Activated CD8-positive, alpha-beta memory T cell treated with anti-CD3 and anti-CD28 coated beads for 36 hours (primary cell): ENCODE results near the gene SAP30L. TPM values are rescaled to one million over a fixed set of nuclear protein-coding genes. Genes with fewer than 3 reads are reported as not detected.

Experiments used
- CTCF ChIA-PET: fragments of 350-600 bp; sonication (Branson Sonifier 250); formaldehyde crosslinking; loops from one replicate; lab custom pipeline; 2021; ENCODE audit warnings: antibody characterized with exemption; lab: Charles Lee
- POLR2A ChIA-PET: fragments of 350-600 bp; sonication (Branson Sonifier 250); formaldehyde crosslinking; loops from one replicate; lab custom pipeline; 2021; ENCODE audit warnings: antibody characterized with exemption; lab: Charles Lee
- total RNA-seq, 2 experiments: library from RNA; stranded (reverse); gene quantifications; one replicate each; pipeline ENCODE4 v1.2.3, GENCODE V29; 2021

Gene SAP30L
- total RNA-seq, 2 experiments from 2014 or later: 31.2 to 33.5 TPM

DNA sequence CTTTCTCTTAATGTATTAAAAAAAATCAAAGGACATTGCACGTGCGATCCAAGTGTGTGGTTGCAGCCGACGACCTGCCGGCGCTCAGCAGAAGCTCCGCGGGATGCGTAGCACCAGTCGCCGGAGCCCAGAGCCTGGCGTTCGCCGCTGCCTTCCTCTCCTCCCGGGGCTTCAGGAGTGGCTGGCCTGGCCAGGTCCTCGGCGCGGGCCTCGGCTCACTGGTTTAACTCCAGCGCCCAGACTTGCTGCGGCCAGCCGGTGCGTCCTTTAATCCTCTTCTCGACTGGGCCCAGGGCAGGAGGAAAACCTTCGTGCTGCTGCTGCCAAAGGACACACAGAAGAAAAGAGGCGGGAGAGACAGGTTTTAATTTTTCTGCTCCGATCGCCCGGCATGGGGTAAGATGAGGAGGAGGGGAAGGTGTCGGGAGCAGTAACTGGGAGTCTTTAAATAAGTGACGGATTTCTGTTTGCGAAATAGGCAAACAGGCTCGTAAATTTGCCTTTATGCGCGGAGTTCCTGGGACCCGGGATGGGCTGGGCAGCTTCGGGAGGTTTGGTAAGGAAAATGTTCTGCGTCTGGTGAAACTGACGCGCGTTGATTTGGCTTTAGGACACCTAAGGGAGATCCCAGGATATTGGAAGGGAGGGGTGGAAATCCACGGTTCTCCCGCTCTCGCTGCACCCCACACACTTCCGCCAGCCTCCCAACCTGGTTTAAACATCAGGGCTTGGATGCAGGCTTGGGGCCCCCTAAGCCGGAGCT is 30.0 kb downstream of the SAP30L start:
- CTCF ChIA-PET: no interaction called here
- POLR2A ChIA-PET: no interaction called here

DNA sequence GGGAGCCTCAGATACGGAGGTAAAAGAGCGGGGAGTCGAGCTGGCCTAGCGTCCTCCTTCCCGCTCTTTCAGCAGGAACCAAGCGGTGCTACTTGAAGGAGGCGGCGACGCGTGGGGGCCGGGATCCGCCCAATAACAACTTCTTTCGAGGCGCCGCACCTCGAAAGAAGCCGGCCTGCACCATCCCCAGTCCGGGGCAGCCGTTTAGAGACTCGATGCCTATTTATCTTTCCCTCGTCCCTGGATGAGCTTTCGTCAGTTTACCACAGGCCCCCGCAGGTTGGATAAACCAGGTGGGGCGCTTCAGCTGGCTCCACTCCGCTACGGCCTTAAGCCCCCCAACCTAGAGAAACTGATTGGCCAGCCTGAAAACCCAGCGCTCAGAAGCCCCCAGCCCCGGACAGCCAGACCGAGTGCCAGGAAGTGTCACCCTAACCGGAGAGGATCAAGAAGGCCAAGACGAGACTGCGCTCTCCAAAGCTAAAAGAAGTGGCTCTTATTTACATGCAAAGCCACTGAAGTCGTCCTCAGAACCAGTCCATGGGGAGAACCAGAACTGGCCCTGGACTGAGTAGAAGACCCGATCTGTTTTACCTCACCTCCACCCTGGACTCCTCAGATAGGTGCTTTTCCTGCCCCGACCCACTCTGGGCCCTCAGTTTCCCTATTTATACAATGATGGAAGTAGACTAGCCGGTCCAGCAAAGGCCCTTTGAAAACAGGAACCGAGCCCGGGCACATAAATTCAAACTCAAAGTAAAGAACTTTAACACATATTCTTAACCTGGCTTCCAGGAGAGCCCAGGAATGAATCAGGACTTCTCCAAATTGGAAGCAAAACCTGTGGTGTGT is 30.8 kb downstream of the SAP30L start:
- ChIA-PET CTCF (interaction anchor here (1.5 kb wide), 1 partner anchor 8 kb away, joined by 3 read pairs; no protein-coding TSS in a partner anchor), POLR2A (no interaction called here)

DNA sequence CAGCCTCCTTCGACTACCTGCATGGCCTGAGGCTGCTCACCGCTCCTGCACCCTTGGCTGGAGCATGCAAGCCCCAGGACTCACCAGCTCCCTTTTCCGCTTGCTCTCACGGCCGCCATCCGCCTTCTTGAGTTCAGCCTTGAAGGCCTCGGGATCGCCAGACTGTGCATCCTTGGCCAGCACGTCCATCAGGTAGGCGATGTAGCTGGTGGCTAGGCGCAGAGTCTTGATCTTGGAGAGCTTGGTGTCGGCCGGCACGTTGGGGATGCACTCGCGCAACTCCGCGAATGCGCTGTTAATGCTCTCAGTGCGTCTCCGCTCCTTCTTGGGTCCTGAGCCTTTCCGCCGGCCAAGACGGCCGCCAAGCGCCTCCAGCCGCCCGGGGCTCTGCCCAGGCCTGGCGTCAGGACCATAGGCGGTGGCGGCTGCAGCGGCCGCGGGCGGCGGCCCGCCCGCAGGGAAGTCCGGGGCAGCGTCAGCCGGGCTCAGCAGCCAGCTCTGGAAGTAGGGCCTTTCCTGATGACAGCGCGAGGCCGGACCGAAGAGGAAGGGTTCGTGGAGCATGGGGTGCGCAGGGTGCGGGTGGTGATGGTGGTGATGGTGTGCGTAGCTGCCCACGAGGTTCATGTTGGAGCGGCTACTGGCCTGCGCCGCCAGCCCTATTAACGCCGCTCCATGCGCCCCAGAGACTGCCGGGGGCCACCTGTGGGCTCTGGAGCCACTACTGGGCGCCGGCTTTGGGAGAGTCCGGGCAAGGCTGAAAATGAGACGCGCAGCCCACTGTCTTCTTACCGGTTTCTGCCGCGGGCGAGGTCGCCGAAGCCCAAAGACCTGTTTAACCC is 31.8 kb downstream of the SAP30L start:
- POLR2A ChIA-PET: no interaction called here
- CTCF ChIA-PET: interaction anchor here (1.5 kb wide), 1 partner anchor 9 kb away, joined by 3 read pairs; no protein-coding TSS in a partner anchor

DNA sequence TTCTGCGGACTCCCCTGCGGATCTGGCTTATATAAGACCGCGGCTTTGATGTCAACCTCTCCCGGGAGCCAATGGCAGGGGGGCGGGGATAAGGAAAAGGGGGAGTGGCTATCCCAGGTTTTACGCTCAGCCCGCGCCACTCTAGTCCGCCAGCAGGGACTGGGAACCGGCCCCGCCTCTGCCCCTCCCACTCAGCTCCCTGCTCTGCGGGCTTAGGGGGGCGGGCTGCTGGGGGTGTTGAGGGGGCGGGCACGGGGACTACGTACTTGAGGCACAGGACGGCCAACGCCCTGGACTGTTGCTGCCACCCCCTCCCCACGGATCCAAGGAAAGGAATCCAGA is 32.4 kb downstream of the SAP30L start, which contains the start of gene HAND1:
HAND1 (minus strand) TSS at position 4 of the 342 bp plus-strand sequence. CDS start 219 bp downstream, outside the sequence.
- ChIA-PET CTCF (no interaction called here), POLR2A (no interaction called here)

DNA sequence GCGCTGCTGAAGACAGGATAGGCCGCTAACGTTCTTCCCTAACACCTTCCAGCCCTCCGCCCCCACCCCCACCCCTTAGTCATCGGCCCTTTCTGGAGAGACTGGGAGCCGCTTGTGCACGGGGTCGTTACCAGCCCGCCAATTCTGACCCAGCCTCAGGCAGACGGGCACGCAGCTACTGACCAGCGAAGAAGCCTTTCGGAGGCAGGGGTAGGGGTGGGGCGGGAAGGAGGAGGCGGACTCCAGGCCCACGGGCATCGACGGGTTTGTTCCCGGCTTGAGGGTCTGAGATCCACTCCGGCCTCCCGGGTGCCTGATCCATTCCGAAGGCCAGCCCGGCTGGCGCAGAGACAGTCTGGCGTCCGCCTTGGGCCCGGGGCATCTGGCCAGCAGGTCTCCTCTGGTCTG is 33.0 kb downstream of the SAP30L start:
- POLR2A ChIA-PET: no interaction called here
- CTCF ChIA-PET: interaction anchor here (1.4 kb wide), 1 partner anchor 11 kb away, joined by 3 read pairs; no protein-coding TSS in a partner anchor

DNA sequence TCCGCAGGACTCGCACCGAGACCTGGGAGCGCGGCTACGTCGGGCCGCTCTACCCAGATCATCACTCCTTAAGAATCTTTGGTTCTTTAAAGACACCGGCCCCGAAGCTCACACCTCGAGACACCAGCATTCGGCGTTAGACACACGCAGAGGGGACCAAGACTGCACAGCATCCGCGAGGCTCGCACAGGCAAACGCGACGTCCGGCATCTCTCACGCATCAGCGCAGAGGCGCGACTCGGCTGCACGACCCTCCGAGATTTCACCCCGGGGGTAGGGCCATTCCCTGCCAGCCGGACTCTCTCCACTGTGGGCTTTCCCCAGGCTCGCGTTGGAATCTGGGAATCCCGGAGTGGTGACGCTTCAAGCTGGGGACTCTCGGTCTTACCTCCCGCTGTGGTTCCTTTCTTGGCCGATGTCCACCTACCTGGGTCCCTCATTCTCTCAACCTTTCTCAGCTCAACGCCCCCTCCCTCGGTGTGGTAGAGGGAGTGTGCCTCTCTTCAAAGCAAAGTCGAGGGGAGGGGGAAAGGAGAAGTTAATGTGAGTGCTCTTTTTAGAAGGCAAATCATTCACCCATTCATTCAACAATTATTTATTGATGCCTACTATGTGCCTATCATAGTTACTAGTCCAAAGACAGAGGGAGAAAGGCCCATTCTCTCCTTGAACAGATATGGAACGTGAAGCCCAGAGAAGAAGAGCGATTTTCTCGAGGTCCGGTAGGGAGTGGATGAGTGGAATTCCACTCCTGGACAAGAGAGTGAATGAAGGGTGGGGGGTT is 33.6 kb downstream of the SAP30L start:
- CTCF ChIA-PET: interaction anchor here (1.4 kb wide), 1 partner anchor 11 kb away, joined by 3 read pairs; no protein-coding TSS in a partner anchor

DNA sequence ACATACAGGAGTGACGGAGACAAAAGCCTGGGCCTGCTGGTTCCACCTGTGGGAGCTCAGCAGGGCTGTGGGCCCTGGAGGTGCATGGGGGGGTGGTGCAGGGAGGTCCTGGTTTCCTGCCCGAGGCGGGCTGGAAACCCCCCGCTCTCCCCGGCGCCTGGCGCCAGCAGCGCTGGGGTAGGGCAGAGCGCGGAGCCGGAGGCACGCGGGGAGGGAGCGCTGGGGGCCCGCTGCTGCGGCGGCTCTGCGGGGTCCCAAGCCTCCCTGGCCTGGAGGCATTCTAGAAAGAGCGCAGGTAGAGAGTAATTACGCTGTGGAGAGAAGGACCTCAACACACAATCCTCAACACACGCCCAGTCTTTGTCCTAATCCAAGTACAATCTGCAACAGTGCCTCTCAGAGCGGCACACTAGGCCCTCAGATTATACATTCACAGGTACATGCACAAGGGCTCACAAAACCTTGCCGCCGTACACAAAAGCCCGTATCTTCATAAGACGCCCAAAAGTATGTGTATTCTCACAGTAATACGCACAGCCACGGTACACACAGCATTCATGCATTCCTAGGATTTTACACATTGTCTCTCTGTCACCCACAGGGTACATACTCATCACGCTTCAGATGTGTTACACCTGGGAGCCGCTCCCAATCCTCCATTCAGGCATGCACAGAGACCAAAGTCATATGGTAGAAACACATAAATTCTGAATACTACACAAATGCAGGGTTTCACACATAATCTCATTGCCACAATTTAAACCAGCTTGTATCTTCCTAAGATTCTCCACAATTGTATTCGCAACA is 34.4 kb downstream of the SAP30L start:
- ChIA-PET CTCF (interaction anchor here (1.1 to 1.4 kb wide), 2 partner anchors 12 to 16 kb away, joined by 3 read pairs; no protein-coding TSS in a partner anchor), POLR2A (no interaction called here)

More for the DNA sequence above, 33.6 kb downstream of the SAP30L start:
- POLR2A ChIA-PET: no interaction called here

DNA sequence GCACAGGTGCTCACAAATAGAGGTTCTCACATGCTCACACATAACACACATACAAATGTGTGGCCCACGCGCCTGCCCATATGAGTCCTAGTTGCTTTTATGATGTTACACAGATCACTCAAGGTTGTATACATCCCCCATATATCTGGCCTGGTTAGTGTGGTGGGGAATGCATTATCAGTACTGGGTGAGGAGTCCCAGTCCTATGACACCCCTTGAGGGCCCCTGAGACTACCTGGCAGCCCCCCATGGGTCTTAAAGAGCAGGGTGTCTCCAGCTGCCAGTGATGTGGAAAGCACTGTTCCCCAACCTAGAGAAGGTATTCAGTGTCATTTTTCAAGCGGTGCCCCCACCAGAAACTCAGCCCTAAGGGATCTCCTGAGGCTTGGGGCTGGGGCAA is 35.0 kb downstream of the SAP30L start:
- CTCF ChIA-PET: interaction anchor here (1.1 kb wide), 1 partner anchor 17 kb away, joined by 3 read pairs; no protein-coding TSS in a partner anchor
- POLR2A ChIA-PET: no interaction called here

DNA sequence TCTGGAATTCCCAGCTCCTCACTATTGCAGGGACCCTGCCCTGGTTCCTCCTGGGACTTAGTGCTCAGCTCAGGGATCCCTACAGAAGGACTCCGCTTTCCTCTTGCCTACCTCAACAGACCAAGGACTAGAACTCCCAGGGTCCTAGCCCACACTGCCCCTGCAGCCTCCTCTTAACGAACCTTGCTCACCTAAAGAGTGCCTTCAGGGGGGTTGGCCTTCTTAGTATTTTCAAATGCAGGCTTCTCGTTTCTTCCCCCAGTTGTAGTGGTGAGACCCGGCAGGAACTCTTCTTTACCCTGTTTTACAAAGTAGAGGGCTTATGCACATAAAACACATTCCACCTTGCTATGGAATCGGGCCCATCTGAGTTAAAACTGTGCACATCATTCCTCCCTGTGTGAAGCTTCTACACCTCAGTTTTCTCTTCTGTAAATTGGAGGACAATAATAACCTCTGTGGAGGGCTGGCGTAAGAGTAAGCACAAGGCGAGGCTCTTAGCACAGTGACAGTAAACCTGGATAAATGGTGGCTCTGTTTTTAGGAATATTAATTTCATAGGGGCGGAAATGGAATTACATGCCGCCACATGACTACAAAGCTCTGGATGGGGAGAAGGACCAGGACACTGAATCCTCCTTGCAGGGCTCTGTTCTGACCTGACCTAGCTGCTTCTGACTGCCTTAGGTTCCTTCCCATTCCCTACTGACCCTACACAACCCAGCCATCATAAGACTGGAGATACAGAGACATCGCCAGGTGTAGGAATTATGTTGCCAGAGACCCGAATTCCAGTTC is 36.0 kb downstream of the SAP30L start:
- POLR2A ChIA-PET: no interaction called here
- CTCF ChIA-PET: interaction anchor here (1.1 kb wide), 1 partner anchor 18 kb away, joined by 3 read pairs; no protein-coding TSS in a partner anchor

DNA sequence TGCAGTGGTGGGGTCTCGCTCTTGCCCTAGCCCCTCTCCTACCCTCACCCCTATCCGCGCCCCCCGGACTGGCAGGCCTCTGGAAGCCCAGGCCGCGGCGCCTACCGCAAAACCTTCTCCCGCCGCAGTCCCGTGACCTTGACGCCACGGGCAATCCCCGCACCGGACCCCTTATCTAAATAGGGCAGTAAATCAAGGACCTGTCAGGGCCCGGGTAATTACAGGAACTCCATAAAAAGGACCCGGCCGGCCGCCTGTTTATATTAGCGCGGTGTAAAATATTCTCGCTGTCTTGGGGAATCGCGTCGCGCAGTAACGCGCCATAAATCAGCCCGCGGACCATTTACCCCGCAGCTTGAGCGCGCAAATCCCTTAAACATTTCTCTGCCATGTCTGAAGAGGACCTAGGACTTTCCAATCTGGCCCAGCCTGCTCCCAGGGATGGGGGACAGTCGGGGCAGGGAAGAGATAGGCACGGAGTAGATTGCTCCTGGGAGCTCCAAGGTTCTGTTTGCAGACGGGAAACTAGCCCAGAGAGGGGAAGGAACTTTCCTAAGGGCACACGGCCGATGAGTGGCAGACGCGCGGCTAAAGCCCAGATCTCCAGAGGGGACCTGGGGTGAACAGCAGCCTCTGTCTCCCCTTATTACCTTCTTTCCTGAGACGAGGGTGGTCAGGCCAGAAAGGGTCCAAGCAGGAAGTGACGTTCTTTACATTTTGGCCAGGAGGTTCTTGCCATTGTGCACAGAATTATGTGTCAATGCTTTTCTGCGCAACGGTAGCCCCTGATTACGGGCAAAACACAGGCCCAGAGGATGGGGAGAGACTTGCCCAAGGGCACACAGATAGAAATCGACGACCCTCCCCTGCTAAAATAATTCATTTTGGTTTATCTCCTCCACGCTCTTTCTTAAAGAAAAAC is 37.0 kb downstream of the SAP30L start:
- ChIA-PET CTCF (interaction anchor here (1.4 to 1.5 kb wide), 2 partner anchors 15 to 39 kb away, joined by 3 to 7 read pairs; no protein-coding TSS in a partner anchor), POLR2A (no interaction called here)

DNA sequence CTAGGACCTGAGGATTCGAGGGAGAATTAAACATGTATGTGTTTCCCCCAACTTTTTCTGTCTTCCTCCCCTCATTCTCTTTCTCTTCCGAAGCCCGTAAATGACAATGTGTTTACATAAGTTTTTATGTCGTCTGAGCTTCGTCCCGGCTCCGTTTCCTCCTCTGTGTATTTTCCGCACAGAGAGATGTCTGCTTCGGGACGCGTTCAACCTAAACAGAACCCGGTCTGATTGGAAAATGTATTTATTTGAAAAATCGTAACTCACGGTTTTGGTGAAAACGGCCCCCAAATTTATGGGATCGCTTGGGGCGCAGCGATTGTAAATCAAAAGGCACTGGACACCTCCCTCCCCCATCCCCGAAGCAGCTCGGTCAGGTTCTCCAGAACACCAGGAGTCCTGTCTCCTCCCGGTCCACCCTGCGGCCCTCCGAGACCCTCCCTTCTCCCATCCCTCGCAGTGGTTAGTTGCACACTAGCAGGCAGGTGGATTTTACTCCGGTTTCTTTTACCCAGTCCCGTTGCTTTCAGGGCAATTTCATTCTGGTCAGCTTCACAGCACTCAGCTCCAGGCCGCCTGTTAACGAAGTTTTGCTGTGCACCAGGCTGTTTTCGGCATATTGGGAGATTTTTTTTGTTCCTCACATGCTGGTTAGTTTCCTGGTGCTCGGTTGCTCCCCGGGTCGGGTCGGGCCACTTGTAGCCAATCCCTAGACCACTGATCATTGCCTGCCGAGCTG is 38.0 kb downstream of the SAP30L start:
- POLR2A ChIA-PET: no interaction called here
- CTCF ChIA-PET: interaction anchor here (1.4 to 1.5 kb wide), 2 partner anchors 16 to 38 kb away, joined by 3 to 7 read pairs; no protein-coding TSS in a partner anchor

DNA sequence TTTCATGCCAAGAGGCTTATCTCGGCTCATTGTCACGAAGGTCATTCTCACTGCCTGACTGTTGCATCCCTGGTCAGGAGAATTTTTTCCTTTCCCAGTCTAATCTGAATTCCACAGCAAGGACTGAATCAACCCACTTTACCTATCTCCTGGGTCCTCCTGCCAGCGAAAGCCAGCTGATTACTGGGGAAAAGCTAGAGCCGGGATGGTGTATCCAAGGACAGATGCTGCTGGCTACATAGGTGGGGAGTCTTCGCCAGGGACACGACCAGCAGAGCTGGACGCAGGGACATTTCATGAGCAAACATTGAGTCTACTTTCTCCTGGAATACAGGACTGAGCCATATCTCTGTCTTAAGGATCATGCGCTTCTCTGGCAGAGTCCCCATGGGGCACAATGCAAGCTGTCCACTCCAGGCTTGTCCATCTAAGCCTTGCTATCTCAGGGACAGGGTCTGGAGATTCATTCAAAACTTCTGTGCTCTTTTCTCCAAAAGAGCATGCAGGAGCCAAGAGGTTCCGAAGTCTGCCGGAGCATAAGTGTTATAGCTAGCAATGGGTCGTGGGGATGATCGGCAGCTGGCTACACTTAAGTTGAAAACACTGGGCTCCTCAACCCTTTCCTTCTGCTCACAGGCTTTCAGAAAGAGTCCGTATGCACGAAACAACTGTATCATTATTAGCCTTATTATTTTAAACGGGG is 38.7 kb downstream of the SAP30L start:
- ChIA-PET CTCF (interaction anchor here (1.4 to 1.5 kb wide), 2 partner anchors 17 to 37 kb away, joined by 3 to 7 read pairs; no protein-coding TSS in a partner anchor), POLR2A (interaction anchor here (1.0 kb wide), 1 partner anchor 36 kb away, joined by 3 read pairs; no protein-coding TSS in a partner anchor)

DNA sequence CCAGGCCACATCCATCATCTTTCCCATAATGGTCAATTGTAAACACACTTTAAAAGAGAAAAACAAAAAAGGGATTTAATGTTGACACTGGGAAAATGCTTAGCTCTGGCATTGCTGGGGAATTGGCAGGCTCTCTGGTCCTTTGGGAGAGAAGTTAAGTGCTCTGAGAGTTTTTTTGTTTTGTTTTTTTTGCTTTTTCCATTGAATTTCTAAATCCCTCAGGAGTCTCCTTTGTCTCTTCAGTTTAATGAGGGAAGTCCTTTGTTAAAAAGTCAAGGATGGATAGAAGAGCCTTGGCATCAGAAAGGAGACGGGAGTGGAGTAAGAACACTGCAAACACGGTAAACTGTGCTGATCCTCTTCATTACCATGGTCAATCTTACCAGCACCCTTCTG is 39.3 kb downstream of the SAP30L start:
- ChIA-PET CTCF (no interaction called here), POLR2A (interaction anchor here (1.0 kb wide), 1 partner anchor 35 kb away, joined by 3 read pairs; no protein-coding TSS in a partner anchor)

DNA sequence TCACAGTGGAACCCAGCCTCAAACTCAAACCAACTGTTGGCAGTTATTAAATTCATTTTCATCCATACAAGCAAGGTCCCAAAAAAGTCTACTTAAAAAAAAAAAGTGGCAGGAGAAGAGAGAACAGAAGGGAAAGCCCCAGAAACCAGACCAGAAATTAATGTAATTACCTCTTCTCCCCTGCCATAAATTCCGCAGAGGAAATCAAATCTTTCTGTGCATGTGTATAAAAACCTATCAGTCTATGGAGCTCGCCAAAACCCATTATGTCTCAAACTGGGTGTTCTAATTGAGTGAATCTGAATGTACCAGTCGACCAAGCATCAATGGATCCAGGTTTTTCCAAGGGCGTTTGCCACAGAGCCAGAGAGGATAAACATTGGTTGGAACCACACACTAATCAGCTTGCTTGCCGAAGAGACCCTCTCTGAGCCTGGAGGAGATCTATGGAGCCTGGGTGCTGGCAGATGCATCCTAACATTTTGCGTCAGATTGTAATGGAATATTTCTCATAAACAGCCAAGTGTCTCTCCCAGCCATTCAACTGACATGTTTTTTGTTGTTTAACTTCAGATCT is 40.1 kb downstream of the SAP30L start:
- POLR2A ChIA-PET: no interaction called here
- CTCF ChIA-PET: no interaction called here
